HG03469 (cell line): ENCODE results near the gene RHBG.
"Not testable (repeated sequence)": the region's sequence is repeated elsewhere in the genome, so short reads cannot be mapped to it uniquely, and the experiment has no call there.

Experiments
- ATAC-seq: cut with Tn5 transposase; IDR thresholded peaks from one replicate; pipeline ENCODE4 v1.9.1; 2021; ENCODE audit warnings: mild to moderate bottlenecking, moderate library complexity, moderate number of reproducible peaks; ENCODE audit not compliant: unreplicated experiment

RHBG gene

DNA sequence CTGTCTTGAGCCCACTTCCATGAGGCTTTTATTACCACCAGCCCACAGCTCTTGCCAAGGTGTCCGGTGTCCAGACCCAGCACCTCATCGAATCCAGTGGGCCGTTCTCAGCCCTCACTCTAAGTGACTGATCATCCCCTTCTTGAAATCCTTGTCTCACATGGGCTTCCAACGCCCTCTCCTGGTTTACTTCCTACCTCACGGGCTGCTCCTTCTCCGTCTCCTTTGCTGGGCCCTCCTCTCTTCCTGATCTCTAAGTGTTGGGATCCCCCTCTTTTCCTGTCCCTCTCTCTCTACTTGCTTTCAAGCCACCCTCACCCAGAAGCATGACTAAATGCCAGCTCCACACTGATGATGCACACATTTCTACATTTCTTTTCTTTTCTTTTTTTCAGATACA, 9.0 kb upstream of the RHBG start:
- ATAC-seq = no peak

DNA sequence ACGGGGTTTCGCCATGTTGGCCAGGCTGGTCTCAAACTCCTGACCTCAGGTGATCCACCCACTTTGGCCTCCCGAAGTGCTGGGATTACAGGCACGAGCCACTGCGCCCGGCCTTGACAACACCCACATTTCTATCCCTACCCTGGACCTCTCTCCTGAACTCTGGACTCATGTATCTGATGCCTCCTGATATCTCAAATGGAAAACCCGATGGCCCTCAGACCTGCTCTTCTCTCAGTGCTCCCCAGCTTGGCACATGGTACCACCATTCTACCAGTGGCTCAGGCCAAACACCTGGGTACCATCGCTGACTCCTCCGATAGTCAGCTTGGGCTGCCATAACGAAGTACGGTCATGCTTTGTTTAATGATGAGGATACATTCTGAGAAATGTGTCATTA, 8.5 kb upstream of the RHBG start:
- no peak for ATAC-seq

DNA sequence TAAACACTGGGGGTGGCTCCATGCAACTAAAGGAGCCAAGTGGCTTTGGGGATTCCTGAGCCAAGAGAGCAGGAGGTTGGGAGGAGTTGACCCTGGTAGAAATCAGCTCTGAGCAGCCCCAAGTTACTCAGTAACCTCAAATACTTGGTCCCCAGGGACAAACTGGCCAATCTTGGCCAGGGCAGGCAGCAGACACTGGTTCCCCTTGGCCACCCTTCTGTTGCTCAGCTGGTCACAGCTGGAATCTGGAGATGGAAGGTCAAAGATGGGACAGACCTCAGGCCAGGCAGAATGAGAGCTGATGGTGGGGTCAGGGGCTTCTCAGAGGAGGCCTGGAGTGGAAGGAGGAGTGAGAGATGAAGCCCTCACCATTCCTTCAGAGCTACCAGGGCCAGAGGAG, 3.3 kb upstream of the RHBG start:
- no peak for ATAC-seq

DNA sequence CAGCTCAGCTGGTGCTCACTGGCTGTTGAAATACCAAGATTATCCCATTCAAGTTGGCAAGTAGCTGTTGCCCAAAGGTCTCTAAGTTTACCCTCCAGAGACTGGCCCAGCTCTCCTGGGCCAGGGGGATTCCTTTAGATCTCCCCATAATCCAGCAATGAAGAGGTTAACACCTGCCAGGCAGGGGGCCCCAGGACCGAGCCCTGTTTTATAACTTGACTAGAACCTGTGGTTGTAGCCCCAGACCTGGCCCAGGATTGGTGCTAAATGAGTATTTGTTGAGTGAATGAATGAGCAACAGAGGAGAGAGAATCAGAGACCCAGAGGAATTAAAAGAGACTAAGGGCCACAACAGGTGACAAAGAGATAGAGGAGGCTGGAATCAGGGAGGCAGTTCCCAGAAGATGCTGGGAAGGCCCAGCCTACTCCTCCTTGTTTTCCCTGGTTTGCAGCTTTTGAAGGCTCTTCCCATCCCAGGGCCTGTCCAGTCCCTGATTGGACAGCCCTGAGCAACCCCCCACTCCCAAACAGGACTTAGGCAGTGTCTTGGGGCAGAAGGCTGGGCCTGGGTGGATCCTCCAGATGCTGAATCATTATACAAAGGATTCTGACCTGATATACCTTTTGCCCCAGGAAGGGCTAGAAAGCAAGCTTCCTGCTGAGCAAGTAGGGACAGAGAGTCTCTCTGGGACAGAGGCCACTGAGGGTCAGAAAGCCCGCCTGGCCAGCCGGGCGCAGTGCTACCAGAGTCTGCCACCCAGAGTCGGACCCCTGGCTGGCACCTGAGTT, 2.4 kb upstream of the RHBG start:
- no peak for ATAC-seq

DNA sequence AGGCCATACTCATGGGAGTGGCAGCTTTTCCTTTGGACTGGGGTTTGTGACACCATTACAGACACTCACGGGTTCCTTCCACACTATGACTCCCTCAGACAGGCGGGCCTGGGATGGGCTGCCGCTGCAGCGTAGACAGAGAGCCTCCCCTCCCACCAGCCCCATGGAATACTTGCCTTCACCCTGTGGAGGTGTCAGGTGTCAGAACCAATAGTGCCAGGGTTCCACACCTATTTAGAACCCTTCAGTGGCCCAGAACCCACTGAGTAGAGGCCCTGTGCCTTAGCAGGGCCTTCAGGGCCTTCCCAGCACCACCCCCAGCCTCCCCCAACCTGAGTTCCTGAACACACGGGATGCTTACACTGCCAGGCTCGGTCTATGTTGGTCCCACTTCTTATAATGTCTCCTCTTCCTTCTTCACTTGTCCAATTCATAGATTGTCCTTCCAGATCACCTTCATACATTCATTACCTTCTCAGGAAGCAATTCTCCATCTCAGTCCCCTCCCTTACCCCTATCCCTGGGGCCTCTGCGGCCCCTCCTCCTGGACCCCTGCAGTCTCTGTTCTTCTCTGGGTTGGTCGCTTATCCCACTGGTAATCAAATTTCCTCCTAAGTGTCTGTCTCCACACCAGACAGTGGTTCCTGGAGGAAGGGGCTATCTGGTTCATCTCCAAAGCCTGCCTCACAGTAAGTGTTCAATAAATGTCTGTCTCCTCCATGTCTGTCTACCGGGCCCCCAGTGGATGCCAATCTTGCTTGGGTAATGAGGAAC, 1.4 kb upstream of the RHBG start:
- ATAC-seq = no peak

DNA sequence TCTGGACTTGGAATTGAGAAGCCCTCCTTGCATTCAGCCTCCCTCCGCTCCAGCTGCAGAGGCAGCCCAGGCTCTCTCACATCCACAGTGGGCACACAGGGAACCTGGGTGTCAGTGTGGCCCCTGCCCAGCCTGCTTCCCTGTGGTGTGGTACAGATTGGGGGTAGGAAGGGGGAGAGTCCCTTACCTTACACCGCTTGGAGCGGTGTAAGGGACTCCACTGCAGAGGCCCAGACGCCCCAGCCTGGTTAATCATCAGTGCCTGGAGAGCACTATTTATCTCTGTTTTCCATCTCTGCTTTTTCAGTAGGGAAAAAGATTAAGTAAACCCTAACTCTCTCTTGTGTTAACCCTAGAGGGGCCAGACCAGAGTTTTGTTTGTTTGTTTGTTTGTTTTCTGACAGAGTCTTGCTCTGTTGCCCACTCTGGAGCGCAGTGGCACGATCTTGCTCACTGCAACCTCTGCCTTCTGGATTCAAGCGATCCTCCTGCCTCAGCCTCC, 803 bp upstream of the RHBG start:
- ATAC-seq = no peak

DNA sequence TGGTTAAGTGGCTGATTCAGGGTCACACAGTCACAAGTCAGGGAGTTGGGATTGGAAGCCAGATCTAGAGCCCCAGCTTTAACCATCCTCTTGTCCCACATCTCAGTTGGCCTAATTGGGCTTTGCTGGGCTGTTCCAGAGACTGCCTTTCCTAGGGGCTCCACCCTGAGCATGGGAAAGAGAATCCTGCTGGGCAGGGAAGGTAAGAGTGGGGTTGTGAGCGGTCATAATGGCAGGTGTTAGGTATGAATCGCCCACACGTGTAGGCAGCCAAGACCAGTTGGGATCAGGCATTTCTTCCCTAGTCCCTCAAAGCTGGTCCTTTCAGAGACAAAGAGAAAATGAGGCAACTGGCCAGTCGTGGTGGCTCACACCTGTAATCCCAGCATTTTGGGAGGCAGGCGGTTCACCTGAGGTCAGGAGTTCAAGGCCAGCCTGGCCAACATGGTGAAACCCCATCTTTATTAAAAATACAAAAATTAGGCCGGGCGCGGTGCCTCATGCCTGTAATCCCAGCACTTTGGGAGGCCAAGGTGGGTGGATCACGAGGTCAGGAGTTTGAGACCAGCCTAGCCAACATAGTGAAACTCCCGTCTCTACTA, 775 bp downstream of the RHBG start:
- not testable (repeated sequence) for ATAC-seq

DNA sequence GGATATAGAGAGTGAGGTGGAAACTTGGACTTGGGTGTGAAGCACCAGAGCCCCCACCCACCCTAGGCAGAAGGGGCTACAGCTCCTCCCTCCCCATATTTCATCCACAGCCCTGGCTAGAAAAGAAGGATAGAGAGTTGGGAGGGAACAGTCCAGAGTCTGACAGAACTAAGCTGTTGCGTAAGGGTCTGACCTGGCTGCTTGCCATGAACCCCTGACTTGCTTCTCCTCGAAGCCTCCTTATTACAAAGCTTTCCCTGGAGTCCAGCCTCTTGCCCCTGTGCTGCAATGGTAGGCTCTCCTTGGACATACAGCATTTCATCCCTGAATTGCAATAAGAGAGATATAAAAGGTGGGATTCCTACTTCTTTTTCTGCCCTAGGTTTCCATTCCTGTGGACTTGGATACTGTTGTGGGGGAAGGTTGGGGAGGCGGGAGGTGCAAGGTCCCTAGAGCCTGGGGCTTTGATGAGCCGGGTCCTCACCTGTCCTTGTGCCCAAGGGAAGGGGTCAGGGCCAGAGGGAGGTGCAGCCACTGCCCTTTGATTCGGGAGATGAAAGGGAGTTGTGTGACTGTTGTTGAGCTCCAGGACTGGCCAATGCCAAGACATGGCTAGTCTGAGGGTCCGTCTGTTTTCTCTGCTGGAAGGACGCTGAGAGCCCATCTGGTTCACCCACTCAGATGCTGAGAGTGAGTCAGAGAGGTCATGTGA, 2.7 kb downstream of the RHBG start:
- ATAC-seq = no peak

DNA sequence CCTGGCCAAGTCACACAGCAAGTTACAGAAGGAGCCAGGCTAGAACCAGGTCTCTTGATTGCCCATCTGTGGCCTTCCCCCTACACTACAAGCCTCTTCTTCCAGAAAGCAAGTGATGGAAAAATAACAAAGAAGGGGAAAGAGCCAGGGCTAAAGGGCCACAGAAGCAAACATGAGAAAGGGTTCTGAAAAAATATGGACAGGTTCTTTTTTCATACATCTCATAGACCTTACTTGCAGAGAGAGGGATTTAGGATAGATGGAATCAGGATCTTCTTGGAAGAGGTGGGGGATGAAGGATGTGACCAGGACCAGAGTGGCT, 3.2 kb downstream of the RHBG start:
- ATAC-seq = no peak

DNA sequence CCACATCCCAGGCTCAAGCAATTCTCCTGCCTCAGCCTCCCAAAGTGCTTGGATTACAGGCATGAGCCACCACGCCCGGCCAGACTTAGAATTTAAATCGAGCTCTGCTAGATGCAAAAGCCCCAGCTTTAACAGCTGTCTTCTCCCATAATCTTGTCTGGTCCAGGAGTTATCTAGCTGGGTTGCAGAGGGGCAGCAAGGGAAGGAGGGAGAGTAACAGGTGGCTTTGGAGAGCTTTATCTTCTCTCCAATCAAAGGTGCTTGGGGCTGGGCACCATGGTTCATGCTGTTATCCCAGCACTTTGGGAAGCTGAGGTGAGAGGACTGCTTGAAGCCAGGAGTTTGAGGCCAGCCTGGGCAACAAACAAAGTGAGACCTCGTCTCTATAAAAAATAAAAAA, 3.9 kb downstream of the RHBG start:
- no peak for ATAC-seq

DNA sequence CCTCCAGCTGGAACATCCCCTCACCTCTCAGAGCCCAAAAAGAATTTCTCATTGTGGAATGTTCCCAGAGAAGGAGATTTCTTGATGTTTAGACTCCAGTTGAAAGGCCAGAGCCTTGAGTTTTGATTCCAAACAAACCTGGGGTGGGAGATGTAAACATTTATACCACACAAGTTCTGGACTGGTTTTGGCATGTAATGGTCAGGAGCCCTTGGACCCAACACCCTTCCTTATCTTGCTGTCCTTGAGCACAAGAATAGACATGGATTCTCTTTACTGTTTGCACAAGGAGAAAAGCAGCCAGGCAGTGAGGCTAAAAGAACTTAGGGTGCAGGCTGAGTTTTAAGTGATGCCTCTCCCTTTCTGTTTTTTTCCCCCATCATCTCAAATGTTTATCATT, 4.5 kb downstream of the RHBG start:
- no peak for ATAC-seq

DNA sequence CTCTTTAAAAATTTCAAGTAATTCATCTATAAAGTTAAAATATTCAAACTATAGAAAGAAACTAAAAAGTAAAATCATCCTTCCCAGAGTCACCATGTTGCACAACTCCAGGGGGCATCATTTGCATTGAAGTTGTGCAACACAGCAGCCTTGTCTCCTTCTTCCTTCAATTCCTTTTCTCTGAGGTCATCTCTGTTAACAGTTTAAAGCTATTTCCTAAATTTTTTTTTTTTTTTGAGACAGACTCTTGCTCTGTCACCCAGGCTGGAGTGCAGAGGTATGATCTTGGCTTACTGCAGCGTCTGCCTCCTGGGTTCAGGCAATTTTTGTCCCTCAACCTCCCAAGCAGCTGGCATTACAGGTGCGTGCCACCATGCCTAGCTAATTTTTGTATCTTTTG, 7.1 kb downstream of the RHBG start:
- ATAC-seq = no peak

DNA sequence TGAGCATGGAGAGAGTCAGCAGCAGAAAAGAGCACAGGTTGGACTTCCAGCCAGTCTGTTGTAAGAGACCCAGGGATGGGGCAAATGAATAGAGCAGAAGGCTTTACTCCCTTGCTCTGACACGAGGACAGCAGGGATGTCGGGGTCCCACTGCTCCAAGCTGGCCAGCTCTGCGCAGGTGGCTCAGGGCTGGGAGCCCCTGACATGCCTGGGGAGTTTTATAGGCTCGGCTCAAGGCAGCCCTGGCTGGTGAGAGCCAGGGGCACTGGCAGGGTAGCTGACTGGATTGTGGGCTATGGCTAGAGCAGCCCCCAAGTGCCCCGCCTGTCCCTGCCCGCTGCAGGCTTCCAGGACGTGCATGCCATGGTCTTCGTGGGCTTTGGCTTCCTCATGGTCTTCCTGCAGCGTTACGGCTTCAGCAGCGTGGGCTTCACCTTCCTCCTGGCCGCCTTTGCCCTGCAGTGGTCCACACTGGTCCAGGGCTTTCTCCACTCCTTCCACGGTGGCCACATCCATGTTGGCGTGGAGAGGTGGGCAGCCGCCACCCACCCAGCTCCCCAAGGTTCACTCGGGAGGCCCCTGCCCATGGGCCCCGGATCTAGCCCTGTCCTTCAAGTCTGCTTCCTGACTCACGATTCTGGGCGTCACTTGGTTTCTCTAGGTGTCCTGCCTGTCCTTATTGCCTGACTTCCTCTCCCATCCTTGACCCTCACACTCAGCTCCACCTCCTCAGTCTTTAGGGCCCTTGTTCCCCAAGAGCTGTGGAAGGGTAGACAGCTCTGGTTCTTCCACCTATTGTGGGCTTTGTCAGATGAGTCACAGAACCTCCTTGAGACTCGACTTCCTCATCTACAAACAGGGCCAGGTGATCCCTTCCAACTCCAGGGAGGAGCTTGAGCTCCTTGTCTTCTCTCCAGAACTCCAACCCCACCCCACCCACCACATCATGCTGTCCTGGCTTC, 8.2 kb downstream of the RHBG start:
- ATAC-seq = no peak

DNA sequence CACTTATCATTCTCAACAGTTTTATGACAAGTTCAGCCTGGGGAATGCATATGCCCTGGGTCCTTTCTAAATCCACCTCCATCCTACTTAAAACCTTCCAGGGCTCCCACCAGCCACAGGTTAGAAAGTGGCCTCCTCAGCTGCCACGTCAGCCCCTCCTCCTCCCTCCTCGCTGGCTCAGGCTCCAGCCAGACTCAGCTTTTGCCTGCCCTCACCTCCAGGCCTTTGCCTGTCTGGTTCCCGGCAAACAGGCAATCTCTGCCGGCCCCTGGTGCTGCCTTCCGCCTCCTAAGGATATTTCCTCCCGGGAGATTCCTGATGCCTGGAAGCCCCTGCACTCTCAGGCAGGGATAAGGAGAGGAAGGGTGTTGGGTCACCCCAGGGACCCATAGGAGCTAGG, 9.5 kb downstream of the RHBG start:
- no peak for ATAC-seq

DNA sequence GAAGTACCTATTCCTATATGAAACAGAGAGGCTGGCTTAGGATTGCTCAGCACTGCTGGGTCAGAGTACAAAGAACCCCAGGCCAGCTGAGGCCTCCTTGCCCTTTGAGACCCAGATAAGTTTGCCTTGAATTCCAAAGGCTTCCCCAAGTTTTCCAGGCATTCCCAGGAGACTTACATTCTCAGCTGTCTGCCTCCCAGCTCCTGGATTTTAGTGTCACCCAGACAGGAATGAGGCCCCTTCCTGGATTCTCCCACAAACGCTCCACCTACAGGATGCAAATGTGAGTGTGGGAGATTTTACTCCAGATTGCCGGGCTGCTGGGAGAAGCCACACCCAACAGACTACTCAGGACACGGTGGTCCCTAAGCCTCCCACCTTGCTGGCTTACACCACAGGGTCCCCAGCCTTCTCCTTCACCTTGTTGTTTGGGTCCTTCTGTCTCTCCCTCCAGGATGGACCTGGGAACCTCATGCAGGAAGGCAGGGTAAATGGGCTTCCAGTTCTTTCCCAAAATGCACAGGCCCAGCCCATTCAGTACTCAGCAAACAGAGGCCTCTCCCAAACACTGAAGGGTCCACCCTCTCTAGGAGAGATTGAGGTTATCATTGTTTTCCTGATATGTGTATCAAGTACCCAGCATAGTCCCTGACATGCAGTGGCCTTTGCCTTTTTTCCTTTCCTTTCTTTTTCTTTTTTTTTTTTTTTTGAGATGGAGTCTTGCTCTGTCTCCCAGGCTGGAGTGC, 10.6 kb downstream of the RHBG start:
- no peak for ATAC-seq

DNA sequence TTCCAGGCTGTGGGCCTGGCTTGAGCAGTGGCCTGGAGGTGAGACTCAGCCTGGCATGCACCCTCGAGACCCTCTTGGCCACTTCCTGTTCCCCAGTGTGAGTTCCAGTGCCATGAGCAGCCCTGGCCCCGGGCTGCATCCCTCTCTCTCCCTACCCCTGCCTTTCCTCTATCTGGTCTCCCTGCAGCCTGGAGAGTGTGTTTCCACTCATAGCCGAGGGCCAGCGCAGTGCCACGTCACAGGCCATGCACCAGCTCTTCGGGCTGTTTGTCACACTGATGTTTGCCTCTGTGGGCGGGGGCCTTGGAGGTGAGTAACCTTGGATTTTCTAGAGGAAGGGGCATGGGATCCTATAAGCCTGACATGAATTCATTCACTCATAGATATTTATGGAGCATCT, 13.6 kb downstream of the RHBG start:
- ATAC-seq = no peak

DNA sequence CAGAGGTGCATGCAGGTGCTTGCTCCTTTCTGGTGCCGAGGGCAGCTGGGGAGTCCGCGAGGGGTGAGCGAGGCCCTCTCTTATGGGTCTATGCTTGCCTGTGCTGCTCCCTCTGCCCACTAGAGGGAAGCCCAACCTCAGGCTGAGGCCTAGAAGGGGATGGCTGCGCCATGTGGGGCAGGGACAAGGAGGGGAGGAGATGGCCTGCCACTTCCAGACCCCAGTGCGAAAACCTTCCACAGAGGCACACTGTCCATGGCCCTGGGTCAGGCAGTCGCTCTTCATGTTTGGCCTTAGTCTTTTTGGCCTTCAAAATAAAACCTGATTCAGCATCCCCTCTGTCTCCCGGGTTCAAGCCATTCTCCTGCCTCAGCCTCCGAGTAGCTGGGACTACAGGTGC, 14.0 kb downstream of the RHBG start:
- ATAC-seq = no peak

DNA sequence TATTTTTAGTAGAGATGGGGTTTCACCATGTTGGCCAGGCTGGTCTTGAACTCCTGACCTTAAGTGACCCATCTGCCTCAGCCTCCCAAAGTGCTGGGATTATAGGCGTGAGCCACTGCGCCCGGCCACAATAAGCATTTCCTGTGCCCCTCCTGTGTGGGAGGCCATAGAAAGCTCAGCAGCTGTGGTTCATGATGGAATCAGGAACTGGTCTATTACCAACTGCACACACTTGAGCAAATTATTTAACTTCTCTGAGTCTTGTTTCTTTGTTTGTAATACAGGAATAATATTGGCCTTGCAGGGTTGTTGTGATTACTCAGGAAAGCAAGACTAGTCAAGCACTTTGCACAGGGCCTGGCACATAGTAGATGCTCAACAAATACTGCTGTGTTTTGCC, 15.0 kb downstream of the RHBG start:
- no peak for ATAC-seq

DNA sequence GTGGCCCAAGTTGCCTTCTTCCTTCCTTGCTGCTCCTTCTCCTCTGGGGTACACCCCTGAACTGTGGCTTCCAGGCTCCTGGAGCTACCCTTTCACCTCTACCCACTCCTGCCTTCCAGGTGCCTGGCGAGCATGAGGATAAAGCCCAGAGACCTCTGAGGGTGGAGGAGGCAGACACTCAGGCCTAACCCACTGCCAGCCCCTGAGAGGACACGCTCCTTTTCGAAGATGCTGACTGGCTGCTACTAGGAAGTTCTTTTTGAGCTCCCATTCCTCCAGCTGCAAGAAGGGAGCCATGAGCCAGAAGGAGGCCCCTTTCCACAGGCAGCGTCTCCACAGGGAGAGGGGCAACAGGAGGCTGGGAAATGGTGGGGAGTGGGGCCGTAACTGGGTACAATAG, 15.6 kb downstream of the RHBG start:
- no peak for ATAC-seq
